ENCODE measurements around the gene SNX27. TPM values are rescaled to one million over a fixed set of nuclear protein-coding genes. Genes with fewer than 3 reads are reported as not detected.
A peak's percentile ranks its signal among the peaks of the same experiment; 100 is the strongest.

The SNX27 gene
- total and polyA plus RNA-seq, 2 experiments from 2014 or later = 40.6 to 59.7 TPM

DNA sequence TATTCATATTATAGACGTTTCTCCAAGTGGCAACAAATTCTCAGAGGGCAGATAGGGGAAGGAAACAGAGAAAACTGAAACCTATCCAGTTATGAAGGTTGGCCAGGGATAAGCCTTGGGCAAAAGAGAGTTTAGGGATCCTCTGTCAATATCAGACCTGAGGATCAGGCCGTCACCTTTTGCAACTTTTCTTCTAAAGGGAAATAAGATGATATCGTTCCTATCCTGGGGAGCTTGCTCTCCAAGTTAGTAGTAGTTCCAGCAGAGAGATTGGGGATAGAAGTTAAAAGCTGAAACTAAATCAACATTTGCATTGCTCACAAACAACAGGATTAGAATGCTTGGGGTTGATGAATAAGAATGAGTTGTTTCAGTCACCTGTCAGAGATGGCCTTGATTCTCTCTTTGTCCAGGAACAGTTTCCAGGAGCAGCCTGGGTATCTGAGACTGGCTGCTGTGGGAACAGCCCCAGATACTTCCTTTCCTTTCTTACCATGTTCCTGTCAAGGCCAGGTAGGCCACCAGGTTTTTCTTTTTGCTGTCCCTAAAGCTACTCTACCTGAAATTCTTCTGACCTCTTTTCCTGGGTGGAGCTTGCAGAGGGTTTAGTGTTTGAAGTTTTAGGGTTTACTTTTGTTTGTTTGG lies 112.0 kb downstream of the SNX27 start:
- TF ChIP-seq JUNB (IDR thresholded peaks at IDR 0.05; ENCODE audit: unreplicated experiment) = peak; percentile 59
- no peak for TF ChIP-seq POLR2AphosphoS5 (IDR thresholded peaks at IDR 0.05; ENCODE audit: low read depth)
- no peak for TF ChIP-seq ZNF331 (CRISPR knock-in tag; IDR thresholded peaks at IDR 0.05; ENCODE audit: low read depth)

DNA sequence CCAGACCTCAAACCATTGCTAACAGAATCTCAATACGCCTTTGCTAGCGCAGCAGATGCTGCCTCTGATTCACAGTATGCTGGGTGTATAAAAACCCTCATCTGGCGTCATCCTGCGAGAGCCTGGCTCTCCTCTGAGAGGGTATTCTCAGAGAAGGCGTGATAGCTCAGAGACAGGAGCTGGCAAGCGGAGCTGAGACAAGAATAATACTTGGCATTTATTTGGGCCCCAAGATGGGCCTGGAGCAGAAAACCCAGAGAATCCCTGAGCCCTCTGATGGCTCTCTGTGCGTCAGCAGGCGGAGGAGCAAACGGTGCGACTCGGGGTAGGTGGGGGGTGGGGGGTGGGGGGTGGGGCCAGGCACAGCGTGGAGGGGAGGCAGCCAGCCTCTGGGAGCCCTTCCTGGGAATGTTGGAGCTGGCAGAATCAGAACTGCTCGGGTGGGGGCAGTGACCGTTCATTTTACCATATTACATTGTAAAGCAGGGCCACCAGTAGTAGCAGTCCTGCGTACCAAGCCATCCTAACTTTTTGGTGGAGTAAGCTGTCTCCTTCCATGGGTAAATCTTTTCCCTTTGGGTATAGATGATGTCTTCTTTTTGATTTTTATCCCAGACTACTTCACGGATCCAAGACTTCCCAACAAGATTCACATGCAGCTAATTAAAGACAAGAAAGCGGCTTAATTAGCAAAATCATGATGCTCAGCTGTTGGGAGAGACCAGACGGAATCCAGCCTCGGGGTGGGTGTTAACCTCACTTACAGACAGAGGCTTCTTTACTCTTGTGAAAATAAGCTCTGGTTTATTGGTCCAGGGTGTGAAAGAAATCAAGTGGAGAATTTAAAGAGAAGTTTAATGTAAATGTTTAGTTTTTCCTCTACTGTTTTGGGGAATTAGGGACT lies 116.6 kb downstream of the SNX27 start:
- H3K36me3 ChIP-seq (ENCODE audit: insufficient read depth) = no peaks in the 10 kb centered on the region
- DNase-seq (ENCODE audit: low spot score) = peak; percentile 72
- H3K9me2 ChIP-seq (ENCODE audit: insufficient read depth) = no peaks in the 10 kb centered on the region
- H3F3A ChIP-seq (replicated peaks; ENCODE audit: low read depth) = 0 out of 2 replicates have a peak, but pooled peaks cover 3% of the 10 kb centered on the region
- peak overlapping the region; percentile 41 for H3K4me3 Mint-ChIP-seq
- peak overlapping the region; percentile 45 for H3K4me3 ChIP-seq
- no peaks in the 10 kb centered on the region for H3K36me3 Mint-ChIP-seq (ENCODE audit: low read depth)
- no peak overlapping the region for H3K27ac ChIP-seq (ENCODE audit: low read depth)
- no peaks in the 10 kb centered on the region for H3K9me3 Mint-ChIP-seq
- no peaks in the 10 kb centered on the region for H4K20me1 ChIP-seq (replicated peaks; ENCODE audit: insufficient read depth)
- no peak overlapping the region for H3K27ac Mint-ChIP-seq
- peaks cover 12% of the 10 kb centered on the region for H3K27me3 Mint-ChIP-seq (ENCODE audit: insufficient read depth, low read depth, poor library complexity)
- H3K4me2 ChIP-seq = peak overlapping the region; percentile 67
- H3K4me1 ChIP-seq (ENCODE audit: insufficient read depth) = peaks cover 24% of the 10 kb centered on the region
- peak overlapping the region; percentile 91 for H2AFZ ChIP-seq
- TF ChIP-seq ZNF331 (CRISPR knock-in tag; IDR thresholded peaks at IDR 0.05; ENCODE audit: low read depth) = no peak
- no peak for TF ChIP-seq ZNF114 (CRISPR knock-in tag; IDR thresholded peaks at IDR 0.05)
- no peak for TF ChIP-seq EZH2 (IDR thresholded peaks at IDR 0.05; ENCODE audit: low read depth, unreplicated experiment)
- TF ChIP-seq JUNB (IDR thresholded peaks at IDR 0.05; ENCODE audit: unreplicated experiment) = no peak
- TF ChIP-seq, protein P1, sequence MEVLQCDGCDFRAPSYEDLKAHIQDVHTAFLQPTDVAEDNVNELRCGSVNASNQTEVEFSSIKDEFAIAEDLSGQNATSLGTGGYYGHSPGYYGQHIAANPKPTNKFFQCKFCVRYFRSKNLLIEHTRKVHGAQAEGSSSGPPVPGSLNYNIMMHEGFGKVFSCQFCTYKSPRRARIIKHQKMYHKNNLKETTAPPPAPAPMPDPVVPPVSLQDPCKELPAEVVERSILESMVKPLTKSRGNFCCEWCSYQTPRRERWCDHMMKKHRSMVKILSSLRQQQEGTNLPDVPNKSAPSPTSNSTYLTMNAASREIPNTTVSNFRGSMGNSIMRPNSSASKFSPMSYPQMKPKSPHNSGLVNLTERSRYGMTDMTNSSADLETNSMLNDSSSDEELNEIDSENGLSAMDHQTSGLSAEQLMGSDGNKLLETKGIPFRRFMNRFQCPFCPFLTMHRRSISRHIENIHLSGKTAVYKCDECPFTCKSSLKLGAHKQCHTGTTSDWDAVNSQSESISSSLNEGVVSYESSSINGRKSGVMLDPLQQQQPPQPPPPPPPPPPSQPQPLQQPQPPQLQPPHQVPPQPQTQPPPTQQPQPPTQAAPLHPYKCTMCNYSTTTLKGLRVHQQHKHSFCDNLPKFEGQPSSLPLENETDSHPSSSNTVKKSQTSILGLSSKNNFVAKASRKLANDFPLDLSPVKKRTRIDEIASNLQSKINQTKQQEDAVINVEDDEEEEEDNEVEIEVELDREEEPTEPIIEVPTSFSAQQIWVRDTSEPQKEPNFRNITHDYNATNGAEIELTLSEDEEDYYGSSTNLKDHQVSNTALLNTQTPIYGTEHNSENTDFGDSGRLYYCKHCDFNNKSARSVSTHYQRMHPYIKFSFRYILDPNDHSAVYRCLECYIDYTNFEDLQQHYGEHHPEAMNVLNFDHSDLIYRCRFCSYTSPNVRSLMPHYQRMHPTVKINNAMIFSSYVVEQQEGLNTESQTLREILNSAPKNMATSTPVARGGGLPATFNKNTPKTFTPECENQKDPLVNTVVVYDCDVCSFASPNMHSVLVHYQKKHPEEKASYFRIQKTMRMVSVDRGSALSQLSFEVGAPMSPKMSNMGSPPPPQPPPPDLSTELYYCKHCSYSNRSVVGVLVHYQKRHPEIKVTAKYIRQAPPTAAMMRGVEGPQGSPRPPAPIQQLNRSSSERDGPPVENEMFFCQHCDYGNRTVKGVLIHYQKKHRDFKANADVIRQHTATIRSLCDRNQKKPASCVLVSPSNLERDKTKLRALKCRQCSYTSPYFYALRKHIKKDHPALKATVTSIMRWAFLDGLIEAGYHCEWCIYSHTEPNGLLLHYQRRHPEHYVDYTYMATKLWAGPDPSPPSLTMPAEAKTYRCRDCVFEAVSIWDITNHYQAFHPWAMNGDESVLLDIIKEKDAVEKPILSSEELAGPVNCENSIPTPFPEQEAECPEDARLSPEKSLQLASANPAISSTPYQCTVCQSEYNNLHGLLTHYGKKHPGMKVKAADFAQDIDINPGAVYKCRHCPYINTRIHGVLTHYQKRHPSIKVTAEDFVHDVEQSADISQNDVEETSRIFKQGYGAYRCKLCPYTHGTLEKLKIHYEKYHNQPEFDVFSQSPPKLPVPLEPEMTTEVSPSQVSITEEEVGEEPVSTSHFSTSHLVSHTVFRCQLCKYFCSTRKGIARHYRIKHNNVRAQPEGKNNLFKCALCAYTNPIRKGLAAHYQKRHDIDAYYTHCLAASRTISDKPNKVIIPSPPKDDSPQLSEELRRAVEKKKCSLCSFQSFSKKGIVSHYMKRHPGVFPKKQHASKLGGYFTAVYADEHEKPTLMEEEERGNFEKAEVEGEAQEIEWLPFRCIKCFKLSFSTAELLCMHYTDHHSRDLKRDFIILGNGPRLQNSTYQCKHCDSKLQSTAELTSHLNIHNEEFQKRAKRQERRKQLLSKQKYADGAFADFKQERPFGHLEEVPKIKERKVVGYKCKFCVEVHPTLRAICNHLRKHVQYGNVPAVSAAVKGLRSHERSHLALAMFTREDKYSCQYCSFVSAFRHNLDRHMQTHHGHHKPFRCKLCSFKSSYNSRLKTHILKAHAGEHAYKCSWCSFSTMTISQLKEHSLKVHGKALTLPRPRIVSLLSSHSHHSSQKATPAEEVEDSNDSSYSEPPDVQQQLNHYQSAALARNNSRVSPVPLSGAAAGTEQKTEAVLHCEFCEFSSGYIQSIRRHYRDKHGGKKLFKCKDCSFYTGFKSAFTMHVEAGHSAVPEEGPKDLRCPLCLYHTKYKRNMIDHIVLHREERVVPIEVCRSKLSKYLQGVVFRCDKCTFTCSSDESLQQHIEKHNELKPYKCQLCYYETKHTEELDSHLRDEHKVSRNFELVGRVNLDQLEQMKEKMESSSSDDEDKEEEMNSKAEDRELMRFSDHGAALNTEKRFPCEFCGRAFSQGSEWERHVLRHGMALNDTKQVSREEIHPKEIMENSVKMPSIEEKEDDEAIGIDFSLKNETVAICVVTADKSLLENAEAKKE (CRISPR knock-in tag; IDR thresholded peaks at IDR 0.05) = no peak
- TF ChIP-seq EZH2phosphoT487 (IDR thresholded peaks at IDR 0.05; ENCODE audit: unreplicated experiment) = no peak
- TF ChIP-seq, protein P2, sequence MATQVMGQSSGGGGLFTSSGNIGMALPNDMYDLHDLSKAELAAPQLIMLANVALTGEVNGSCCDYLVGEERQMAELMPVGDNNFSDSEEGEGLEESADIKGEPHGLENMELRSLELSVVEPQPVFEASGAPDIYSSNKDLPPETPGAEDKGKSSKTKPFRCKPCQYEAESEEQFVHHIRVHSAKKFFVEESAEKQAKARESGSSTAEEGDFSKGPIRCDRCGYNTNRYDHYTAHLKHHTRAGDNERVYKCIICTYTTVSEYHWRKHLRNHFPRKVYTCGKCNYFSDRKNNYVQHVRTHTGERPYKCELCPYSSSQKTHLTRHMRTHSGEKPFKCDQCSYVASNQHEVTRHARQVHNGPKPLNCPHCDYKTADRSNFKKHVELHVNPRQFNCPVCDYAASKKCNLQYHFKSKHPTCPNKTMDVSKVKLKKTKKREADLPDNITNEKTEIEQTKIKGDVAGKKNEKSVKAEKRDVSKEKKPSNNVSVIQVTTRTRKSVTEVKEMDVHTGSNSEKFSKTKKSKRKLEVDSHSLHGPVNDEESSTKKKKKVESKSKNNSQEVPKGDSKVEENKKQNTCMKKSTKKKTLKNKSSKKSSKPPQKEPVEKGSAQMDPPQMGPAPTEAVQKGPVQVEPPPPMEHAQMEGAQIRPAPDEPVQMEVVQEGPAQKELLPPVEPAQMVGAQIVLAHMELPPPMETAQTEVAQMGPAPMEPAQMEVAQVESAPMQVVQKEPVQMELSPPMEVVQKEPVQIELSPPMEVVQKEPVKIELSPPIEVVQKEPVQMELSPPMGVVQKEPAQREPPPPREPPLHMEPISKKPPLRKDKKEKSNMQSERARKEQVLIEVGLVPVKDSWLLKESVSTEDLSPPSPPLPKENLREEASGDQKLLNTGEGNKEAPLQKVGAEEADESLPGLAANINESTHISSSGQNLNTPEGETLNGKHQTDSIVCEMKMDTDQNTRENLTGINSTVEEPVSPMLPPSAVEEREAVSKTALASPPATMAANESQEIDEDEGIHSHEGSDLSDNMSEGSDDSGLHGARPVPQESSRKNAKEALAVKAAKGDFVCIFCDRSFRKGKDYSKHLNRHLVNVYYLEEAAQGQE (IDR thresholded peaks at IDR 0.05; ENCODE audit: unreplicated experiment) = no peak
- H3K4me1 Mint-ChIP-seq = peaks cover 37% of the 10 kb centered on the region
- no peaks in the 10 kb centered on the region for H3K79me2 ChIP-seq (replicated peaks; ENCODE audit: insufficient read depth)
- H3K27me3 ChIP-seq (ENCODE audit: insufficient read depth) = peaks cover 3% of the 10 kb centered on the region
- ATAC-seq = peak; percentile 80

More for the DNA sequence above, 112.0 kb downstream of the SNX27 start:
- Histone ChIP-seq H3K27me3 (ENCODE audit: insufficient read depth) (peaks cover 45% of the 10 kb centered on the region), H4K20me1 (replicated peaks; ENCODE audit: insufficient read depth) (0 out of 2 replicates have a peak, but pooled peaks cover 2% of the 10 kb centered on the region), H3K36me3 (ENCODE audit: insufficient read depth) (no peaks in the 10 kb centered on the region), H3F3A (replicated peaks; ENCODE audit: low read depth) (0 out of 2 replicates have a peak, but pooled peaks cover 3% of the 10 kb centered on the region), H3K4me3 (no peak overlapping the region), H2AFZ (no peak overlapping the region), H3K79me2 (replicated peaks; ENCODE audit: insufficient read depth) (no peaks in the 10 kb centered on the region), H3K4me2 (no peak overlapping the region), H3K9me2 (ENCODE audit: insufficient read depth) (no peaks in the 10 kb centered on the region), H3K27ac (ENCODE audit: low read depth) (no peak overlapping the region), H3K4me1 (ENCODE audit: insufficient read depth) (peaks cover 31% of the 10 kb centered on the region)
- Mint-ChIP-seq H3K4me1 (peaks cover 32% of the 10 kb centered on the region), H3K36me3 (ENCODE audit: low read depth) (no peaks in the 10 kb centered on the region), H3K27me3 (ENCODE audit: insufficient read depth, low read depth, poor library complexity) (peaks cover 35% of the 10 kb centered on the region), H3K4me3 (no peak overlapping the region), H3K27ac (no peak overlapping the region), H3K9me3 (no peaks in the 10 kb centered on the region)
- DNase-seq (ENCODE audit: low spot score) (peak; percentile 48), ATAC-seq (peak; percentile 13)
